ENCODE results near the gene ITIH3. TPM values are rescaled to one million over a fixed set of nuclear protein-coding genes. Genes with fewer than 3 reads are reported as not detected.
A peak's percentile ranks its signal among the peaks of the same experiment; 100 is the strongest.

ITIH3 gene
- total RNA-seq: 1,000 to 10,000 TPM in 3 of 6 experiments, 100 to 1,000 TPM in 3; 742 to 1,822 (median 982) TPM
- long read RNA-seq, partial matches to known transcripts: 65 of 72 reads
- long read RNA-seq, other reads (novel, unspliced or antisense): 5 of 72 reads

GRCh38 chr3:52794612-52795099, at the start of gene ITIH3:
ITIH3 (plus strand) TSS chr3:52794796; CDS start chr3:52794804, 8 bp downstream.
- Histone ChIP-seq H3K27ac (peak within 1 kb of the TSS; percentile 75 to 90 (median 89)), H3K9me3 (no peaks in the 10 kb centered on the region), H3K4me1 (peaks cover 2 to 83% (median 40%) of the 10 kb centered on the region in 4 donors), H3K27me3 (no peaks in the 10 kb centered on the region), H3K36me3 (peaks cover 0 to 56% (median 19%) of the 10 kb centered on the region in 4 donors), H3K4me3 (peak within 1 kb of the TSS; percentile 48 to 75 (median 70))
- peak; percentile 94 for TF ChIP-seq POLR2A (IDR thresholded peaks at IDR 0.05)
- no peak for TF ChIP-seq CTCF (IDR thresholded peaks at IDR 0.05)
- DNase-seq: peak; percentile 89 to 93 (median 90)
- peak; percentile 65 to 80 (median 75) for ATAC-seq
- 44% methylated on average over 4 of the region's 10 CpGs for WGBS (ENCODE audit: insufficient coverage, low coverage, low lambda C conversion rate, missing lambda C conversion rate)
- intact Hi-C loops (cut with DNase I): no loop called here

- H3K27me3 ChIP-seq: no peaks in the 10 kb centered on the region
- peak overlapping the region in 1 of 3 donors; percentile 22 for H3K27ac ChIP-seq
- peaks cover 0 to 63% (median 22%) of the 10 kb centered on the region in 4 donors for H3K36me3 ChIP-seq
- no peak for DNase-seq
- no peak overlapping the region for H3K4me3 ChIP-seq
- intact Hi-C loops (cut with DNase I): no loop called here
- no peak for TF ChIP-seq CTCF (IDR thresholded peaks at IDR 0.05)
- TF ChIP-seq POLR2A (IDR thresholded peaks at IDR 0.05): no peak
- H3K4me1 ChIP-seq: peaks cover 0 to 11% (median 0%) of the 10 kb centered on the region in 4 donors
- peak in 3 of 4 donors; percentile 17 to 68 (median 52) for ATAC-seq
- WGBS (ENCODE audit: insufficient coverage, low coverage, low lambda C conversion rate, missing lambda C conversion rate): 67% methylated on average over 3 of the region's 3 CpGs
- H3K9me3 ChIP-seq: no peaks in the 10 kb centered on the region
These were observed 42.4 kb upstream of the ITIH3 start for GRCh38 chr3:52752045-52752660.

- ATAC-seq: no peak
These were observed 40.2 kb upstream of the ITIH3 start for GRCh38 chr3:52754373-52754772.

GRCh38 chr3:52756141-52756540, 38.5 kb upstream of the ITIH3 start:
- Histone ChIP-seq H3K27ac (no peak overlapping the region), H3K27me3 (no peaks in the 10 kb centered on the region), H3K9me3 (no peaks in the 10 kb centered on the region), H3K36me3 (peaks cover 0 to 56% (median 14%) of the 10 kb centered on the region in 4 donors), H3K4me1 (peaks cover 0 to 11% (median 0%) of the 10 kb centered on the region in 4 donors), H3K4me3 (no peak overlapping the region)
- ATAC-seq (no peak), DNase-seq (no peak)
- 78% methylated on average over 1 of the region's 1 CpG for WGBS (ENCODE audit: insufficient coverage, low coverage, low lambda C conversion rate, missing lambda C conversion rate)
- TF ChIP-seq CTCF (IDR thresholded peaks at IDR 0.05): no peak
- no peak for TF ChIP-seq POLR2A (IDR thresholded peaks at IDR 0.05)
- intact Hi-C loops (cut with DNase I): no loop called here

More at GRCh38 chr3:52754373-52754772, 40.2 kb upstream of the ITIH3 start:
- intact Hi-C loops (cut with DNase I): no loop called here
- H3K9me3 ChIP-seq: no peaks in the 10 kb centered on the region
- peaks cover 0 to 11% (median 0%) of the 10 kb centered on the region in 4 donors for H3K4me1 ChIP-seq
- no peak for DNase-seq
- H3K4me3 ChIP-seq: no peak overlapping the region
- peaks cover 0 to 59% (median 20%) of the 10 kb centered on the region in 4 donors for H3K36me3 ChIP-seq
- TF ChIP-seq POLR2A (IDR thresholded peaks at IDR 0.05) (no peak), CTCF (IDR thresholded peaks at IDR 0.05) (no peak)
- no peak overlapping the region for H3K27ac ChIP-seq
- no peaks in the 10 kb centered on the region for H3K27me3 ChIP-seq
- 98% methylated on average over 4 of the region's 4 CpGs for WGBS (ENCODE audit: insufficient coverage, low coverage, low lambda C conversion rate, missing lambda C conversion rate)
